ENCODE measurements around the gene FHOD3.

Gene FHOD3

DNA sequence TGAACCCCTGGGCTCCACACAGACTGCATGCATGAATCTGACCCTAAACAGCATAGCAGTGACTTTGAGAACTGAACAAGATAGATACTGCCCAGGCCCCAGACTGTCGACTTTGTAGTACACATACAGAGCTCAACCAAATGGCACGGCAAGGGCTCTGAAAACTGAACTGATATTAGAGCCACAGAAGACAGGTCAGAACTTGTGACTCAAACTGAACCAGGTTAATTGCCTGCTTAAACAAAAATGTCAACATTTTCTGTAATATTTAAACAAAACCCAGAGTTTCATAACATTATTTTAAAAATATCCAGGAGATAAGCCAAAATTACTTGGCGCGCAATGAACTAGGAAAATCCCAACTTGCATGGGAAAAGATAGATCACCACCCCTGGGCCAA is 271.0 kb downstream of the FHOD3 start:
- DNase-seq, result no peak

DNA sequence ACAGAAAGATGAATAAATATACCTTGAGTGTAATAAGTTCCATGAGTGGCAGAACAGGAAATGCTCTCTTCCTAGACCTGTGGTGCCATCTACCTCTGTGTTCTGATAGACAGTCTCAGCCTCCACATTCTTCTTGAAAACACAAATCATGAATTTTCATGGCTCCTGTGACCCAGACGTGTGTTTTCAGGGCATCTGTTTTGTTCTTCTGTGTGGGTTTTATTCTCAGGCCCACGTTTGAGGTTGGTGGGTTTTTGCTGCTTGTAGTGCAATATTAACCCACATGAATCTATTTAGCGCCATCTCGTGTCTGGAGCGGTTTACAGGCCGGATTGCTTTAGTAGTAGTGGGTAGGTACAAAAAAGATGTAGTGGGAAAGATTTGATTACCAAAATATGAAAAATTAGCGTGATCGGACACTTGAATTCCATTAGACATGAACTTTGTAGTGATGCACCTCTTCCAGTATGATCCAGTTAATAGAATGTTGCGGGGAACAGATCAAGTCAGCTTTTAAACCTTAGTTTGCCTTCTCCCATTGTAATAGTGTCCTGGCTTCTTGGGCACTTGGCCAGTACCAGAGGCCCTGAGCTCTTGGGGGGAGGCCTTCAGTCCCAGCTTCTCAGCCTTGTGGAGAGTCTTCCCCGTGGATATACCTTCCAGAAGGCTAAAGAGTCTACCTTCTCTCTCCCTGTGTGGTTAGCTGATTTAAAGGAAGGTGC is 274.8 kb downstream of the FHOD3 start:
- no peak for DNase-seq

DNA sequence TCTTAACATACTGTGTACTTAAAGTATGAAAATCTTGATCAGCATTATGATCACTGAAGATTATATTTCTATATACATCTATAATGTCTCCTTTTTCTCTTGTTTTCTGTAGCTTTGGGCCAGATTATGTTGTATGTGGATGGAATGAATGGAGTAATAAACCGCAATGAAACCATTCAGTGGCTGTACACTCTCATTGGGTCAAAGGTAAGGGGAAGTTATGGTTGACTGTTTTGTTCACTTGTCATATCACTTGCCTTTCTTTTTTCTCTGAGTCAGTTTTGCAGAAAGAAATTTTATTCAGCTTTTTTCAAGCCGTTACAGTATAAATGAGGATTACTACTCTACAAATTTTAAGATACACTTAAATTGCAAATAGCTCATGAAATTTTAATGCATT is 278.8 kb downstream of the FHOD3 start:
- DNase-seq, result no peak

DNA sequence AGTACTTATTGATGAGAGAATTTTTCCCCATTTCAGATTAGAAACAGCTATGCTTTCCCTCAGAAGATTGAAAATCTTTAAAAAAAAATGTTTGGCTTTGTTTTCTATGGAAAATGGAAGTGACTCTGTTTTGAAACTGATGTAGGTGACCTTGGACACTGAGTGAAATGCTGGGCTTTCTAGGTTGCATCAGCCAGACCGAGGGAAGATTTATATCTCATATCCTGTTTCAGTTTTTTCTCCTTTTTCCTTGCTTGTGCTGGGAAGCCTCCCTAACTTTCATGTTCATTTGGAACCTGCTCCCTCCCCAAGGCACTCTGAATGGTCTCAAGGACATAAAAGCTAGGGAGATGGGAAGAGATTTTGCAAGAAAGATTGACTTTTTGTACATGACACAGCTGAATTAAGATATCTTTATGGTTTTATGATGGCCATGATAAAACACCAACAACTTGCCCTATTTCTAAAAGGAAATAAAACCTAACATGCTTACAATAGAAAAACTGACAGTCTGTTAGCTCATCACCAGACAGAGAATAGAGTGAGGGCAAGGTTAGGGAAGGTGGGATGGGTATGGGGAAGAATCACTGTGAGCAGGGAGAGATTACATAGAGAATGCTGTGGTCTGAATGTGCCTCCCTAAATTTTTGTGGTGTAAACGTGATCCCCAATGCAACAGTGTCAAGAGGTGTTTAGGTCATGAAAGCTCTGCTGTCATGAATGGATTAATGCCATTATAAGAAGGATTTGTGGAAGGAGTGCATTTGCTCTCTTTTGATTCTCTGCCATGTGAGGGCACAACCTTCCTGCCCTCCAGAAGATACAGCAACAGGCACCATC is 281.6 kb downstream of the FHOD3 start:
- DNase-seq, result no peak

DNA sequence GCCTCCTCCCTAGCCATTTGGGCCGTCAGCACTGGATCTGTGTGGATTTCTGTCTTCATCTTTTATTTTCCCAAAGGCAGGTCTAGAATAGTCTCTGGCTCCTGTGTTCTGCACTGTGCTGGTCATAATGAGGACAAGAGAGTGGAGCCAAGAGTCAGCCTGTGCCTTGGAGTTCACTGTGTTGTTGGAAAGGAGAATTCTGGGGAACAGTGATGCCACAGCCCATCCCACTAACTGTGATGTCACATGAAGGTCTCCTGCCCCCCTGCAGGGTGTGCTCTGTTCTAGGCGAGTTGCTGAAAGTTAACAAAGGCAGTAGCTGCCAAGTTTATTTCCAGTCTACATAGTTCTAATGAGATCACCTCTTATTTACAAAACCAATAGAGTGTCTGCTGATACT is 282.8 kb downstream of the FHOD3 start:
- DNase-seq, result no peak

DNA sequence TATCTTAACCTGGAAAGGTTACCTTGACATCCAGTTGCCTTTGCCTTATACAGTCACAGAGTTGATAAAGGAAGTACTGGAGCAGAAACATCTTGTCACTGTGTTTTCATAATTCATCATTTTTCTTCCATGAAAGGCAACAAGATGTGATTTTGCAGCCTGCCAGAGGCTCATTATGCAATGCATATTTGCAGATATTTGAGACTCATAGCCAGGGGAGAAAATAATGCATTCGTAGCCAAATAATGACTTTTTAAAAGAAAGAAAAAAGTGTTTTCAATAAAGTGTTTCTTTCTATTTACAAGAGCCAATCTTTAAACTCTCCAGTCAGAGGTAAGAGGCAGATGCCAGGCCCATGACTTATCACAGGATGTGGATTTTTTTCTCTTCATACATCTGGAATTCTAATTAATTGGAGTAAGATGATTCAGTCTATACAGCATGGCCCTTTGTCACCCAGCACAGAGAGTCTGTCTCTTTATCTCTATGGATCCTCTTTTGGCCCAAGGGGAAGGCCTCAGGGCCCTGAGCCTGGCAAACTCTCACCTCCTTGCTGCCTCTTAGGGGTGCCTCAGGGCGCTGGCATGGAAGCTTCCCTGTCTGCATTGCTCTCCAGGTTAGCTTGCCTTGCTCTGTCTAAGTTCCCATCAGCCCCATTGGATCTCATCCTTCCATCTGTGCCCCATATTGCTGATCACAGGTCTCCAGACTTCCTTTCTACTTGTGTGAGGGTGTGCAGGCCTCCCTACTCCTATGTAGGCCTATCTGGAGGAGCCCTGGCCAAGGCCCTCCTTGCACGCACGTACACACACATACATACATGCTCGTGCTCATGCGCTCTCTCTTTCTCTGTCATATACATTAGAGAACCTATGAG is 283.6 kb downstream of the FHOD3 start:
- no peak for DNase-seq

DNA sequence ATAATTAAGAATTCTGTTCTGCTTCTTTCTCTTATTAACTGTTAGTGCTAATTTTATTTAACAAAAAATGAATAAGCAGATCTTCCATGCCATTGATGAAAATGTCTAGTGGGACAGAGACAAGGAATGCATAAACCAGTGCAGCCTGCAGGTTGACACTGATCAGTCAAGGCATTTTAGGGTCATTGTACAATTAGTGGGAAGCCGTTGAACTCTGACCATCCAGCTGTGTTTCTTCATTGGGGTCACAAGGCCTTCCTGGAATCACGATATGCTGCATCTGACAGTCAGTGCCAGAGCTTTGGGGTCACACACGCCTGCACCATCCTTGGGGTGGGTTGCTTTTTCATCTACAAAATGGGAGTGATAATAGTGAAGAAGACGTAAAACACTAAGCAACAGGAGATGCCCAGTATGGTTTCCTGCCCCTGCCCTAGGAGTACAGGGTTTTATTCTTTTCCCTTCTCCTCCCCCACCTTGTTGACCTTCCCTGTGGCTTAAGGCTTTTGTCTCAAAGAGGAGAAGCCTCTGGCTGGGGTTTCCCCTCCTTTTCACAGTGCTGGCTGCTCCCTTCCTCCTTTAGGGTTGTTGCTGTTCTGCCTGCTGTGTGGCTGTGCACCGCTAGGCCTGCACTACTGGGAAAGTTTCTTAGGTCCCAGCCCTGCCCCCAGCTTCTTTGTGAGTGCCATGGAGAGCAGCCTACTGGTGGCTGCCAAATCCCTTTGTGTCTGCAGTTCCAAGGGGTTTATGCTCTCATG is 285.7 kb downstream of the FHOD3 start:
- no peak for DNase-seq

DNA sequence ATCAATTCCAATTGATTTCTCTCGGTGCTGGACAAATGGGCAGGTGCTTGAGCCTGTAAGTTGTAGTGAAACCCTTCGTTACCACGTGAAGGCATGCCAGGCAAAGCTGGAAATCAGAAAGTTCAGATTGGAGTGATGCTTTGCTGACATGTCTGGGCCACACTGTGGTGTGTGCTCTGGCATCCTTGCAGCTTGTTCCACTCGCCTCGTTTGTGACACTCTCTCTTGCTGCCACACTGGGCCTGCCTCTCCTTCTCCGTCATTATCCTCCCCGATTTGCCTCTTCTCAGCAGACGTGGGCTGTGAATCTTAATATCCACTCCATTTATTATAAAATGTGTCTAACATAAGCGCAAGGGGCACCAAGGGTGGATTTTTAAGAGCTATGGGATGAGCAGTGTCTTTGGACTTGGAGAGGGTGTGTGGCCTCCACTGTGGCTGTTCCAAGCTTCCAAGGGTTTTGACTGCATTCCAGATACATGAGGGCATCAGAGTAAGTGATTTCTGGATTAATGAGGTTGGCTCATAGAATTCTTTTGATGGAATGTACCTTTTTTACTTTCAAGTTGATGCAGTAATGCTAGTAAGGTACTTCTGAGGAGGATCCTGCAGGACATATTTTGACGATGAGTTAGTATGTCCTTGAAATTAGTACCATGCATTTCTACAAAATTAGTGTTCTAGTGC is 292.5 kb downstream of the FHOD3 start:
- no peak for DNase-seq

DNA sequence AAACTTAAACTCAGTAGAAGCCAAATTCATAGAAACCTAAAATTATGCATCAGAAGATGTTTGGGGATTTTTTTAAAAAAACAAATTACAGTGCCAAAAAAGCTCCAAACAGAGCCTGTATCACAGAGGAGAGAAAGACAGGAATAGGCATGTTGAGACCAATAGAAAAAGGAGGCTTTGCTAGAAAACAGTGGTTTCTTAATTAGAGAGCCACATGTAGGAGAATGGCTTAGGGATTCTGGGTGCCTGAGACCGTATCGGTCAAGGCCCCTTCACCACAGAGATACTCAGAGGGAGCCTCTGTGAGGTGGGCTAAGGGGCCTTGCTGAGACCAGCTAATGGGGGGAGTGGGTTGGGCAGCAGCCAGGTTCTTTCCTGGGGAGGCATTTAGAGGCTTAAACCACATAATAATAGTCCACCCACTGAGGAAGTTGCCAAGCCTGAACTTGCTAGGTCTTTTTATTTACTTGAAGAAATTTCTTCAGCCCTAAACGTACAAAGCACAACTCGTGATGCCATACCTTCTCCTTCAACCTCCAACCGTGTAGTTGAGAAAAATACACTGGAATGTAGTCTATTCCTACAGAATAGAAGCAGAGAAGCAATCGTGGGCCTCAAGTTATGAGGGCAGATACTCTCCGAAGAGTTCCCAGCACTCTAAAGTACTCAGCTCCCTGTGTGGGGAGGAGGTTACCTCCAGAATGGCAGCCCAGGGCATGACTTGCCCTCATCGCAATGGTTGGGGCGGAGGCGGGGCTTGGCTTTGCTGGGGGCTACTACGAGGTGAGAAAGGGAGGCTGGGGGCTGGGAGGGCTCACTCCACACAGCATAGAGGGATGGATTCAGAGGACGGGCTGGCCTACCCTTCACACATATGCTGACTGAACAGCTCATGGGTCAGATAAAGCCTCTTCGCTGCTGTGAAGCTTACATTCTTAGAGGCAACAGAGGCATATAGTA is 293.4 kb downstream of the FHOD3 start:
- no peak for DNase-seq

DNA sequence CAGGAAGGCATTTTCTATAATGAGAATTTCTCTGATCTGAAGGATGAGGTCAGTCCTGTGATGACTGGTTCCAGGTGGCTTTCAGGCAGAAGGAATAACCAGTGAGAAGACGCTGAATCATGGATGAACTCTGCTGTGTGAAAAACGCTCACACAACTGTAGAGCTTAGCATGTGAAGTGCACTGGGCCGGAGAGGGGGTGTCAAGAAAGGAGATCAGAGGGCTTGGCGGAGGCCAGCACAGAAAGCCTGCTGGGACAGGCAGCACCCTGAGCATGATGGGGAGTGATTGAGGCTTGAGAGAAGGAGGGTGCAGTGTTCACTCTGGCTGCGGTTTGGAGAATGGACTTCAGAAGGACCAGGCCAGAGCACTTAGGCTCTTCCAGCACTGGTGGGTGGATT is 294.8 kb downstream of the FHOD3 start:
- no peak for DNase-seq

DNA sequence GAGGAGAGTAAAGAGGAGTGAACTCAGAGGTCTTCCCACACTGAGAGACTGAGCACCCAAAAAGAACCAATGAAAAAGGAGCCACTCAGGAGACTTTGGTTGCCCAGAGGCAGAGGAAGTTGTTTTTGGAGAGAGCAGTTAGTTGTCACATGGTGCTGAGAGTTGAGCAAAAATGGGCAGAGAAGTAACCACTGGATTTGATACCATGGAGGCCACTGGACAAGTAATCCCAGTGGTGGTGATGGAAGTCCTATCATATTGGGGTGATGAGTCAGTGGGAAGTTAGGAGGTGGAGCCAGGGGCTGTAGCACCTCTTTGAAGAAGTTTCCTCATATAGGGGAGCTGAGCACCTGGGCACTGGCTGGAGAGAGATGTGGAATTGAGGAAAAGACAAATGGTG is 295.5 kb downstream of the FHOD3 start:
- DNase-seq, result no peak

DNA sequence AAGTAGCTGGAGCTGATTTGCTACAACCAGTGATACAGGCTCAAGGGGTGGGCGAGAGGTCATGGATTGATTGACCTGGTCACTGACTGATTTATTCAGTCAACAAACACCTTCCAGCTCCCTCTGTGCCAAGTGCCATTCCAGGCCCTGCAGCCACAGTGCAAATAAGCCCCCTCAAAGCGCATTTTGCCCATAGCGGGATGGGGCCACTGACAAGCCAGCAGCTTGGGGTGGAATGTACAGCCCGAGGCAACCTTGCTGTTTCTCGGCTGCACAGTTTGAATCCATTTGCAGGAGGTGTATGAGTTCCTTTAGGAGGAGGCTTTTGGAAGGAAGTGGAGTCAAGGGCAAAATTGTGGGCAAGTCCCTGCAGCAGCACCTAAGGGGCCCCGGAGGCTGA is 296.1 kb downstream of the FHOD3 start:
- no peak for DNase-seq

DNA sequence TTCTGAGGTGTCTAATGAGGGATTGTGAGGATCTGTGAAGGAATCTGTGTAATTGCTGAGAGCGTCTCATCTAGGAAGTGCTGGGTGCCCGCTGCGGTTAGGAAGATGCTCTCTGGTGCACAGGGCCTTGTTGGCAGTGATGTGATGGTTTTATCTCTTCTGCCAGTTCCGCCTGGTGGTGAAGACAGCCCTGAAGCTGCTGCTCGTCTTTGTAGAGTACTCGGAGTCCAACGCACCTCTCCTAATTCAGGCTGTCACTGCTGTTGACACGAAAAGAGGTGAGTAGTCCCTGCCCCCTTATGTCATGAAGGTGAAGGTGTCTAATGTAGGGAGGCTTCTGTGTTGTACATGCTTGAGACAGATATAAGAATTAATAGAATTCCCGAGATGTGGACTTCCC is 297.1 kb downstream of the FHOD3 start:
- no peak for DNase-seq

DNA sequence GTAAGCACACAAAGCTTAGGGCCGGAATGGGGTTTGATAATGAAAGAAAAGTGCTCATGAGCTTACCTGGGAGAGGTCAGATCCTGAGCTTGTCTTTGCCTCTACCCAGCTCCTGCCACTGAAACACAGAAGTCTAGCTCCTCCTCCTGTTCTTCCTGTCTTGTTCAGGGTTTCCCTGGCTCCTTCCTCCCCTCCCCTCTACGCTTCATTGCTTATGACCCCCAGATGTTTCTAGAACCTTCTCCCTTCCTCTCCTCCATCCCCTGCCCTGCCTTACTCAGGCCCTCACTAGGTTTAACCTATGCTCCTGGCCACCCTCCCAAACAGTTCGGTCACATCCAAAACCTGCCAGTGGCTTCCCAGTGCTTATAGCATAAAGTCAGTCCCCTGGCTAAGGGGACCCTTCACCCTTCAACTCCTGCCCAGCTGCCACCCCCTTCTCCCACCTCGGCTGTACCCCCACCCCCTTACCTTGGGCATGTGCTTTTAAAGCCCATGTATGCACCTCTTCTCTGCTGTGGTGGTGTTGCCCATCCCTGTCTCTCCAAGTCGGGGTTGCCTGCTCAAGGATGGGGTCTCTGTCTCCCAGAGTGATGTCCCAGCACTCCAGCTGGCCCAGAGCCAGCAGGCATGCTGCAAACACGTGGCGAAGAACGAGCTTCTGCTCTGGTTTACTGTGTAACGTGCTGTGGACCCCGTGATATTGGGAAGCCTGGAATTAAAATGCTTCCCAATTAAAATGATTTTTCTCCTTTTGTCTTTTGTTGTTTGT is 297.7 kb downstream of the FHOD3 start:
- DNase-seq, result no peak

DNA sequence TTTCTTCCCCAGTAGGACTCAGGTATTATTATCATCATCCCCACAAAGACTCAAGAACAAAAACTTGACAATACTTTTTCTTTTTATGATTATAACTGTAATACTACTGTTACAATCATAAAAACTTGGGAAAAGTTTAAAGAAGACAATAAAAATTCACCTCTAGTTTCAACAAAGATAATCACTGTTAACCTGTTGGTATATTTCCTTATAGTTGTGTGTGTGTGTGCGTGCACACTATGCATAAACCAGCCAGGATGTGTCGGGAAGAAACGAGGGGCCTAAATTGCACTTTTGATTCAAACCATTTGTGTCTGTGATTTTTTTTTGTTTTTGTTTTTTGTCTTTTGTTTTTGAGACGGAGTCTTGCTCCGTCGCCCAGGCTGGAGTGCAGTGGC is 298.3 kb downstream of the FHOD3 start:
- no peak for DNase-seq

DNA sequence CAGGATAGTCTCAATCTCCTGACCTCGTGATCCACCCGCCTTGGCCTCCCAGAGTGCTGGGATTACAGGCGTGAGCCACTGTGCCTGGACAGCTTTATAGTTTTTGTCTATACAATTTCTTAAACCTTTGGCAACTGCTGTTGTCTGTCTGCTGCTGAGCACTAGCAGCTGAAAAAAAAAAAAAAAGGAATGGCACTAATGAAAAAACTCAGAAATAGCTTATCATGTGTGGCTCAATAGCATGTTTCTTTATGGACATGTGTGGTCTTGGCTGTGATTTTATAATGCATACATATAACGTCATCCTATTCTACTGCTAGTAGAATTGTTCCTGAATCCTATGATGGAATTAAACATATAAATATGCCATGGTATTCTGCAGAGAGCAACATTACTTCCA is 300.1 kb downstream of the FHOD3 start:
- DNase-seq, result no peak

DNA sequence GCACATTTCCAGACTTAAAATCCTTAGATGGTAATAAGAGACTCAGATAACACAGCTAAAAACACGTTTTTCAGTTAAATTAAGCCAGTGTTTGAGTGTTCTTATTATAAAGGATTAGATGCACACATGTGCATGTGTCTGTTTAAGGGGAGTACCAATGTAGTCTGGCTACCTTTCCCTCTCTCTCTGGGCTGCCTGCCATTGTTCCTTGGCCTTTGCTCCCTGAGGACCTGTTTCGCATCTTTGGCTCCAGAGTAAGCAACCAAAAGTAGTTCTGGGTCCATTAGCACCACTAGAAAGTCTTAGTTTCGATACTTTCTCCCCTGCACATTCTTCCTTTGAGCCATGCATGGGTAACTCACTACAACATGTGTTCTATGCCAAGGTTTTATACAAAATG is 303.0 kb downstream of the FHOD3 start:
- DNase-seq, result no peak

DNA sequence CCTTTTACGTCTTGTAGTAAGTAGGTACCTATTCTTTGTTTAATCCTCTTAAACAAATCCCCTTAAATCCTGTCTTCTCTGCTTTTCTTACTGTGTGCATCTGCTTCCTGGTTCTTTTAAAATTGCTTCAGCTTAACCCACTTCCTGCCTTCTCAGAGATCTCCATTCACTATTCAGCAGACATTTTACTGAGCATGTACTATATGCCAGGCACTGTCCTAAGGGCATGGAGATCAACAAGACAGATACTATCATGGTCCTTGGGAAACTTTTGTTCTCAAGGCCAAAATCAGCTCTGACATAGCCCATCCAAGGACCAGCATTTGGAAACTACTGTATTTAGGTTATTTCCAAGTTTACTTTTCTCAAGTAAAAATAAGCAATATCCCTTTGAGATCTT is 303.8 kb downstream of the FHOD3 start:
- DNase-seq, result no peak

DNA sequence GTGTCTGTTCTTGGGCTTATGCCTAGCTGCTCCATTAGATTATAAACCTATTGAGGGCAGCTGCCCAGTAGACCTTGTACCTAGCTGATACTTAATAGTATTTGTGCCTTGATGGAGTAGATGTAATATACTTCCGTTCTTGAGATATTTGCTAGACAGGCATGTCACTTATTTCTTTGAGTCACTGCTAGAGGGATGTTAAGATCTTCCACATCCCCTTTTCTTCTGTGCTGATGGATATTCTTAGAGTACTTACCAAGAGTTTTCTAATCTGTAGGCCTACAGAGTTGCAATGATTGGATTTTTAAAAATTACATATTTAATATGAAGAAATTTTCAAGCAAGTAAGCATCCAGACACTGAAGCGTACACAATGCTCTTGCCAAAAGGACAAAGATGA is 304.6 kb downstream of the FHOD3 start:
- no peak for DNase-seq

DNA sequence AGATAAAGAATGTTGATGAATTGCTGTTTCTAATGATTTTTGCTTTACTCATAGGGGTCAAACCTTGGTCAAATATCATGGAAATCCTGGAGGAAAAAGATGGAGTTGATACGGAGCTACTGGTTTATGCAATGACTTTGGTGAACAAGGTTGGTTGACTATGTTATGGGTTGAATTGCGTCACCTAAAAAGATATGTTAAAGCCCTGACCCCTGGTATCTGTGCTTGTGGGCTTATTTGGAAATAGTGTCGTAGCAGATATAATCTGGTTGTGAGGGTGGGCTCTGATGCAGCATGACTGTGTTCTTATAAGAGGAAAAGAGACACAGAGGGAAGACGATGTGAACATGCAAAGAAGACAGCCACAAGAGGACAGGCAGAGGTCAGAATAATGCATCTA is 305.1 kb downstream of the FHOD3 start:
- no peak for DNase-seq

Data from stimulated activated CD4-positive, alpha-beta T cell treated with anti-CD3 and anti-CD28 coated beads, Interleukin-2, amount 100 ng/mL, for 48 hours (primary cell).